Panc1 (cell line): ENCODE measurements around the gene LIPT1. TPM values are rescaled to one million over a fixed set of nuclear protein-coding genes. Genes with fewer than 3 reads are reported as not detected.

Experiments
- ATAC-seq: fragments of 200-7000 bp; cut with Tn5 transposase; 2 replicates; pipeline ENCODE4 v1.9.1; 2020; ENCODE audit warnings: mild to moderate bottlenecking, moderate library complexity
- BruUV-seq: library from RNA; stranded (reverse); fragments of 400-500 nt; replicated peaks from 2 replicates; lab custom pipeline; 2021; lab: Mats Ljungman, UMichigan
- CTCF ChIA-PET: fragments of 300-600 bp; sonication (Branson Sonifier 250); formaldehyde crosslinking; loops from one replicate; lab custom pipeline; 2022; ENCODE audit warnings: antibody characterized with exemption; lab: Charles Lee
- POLR2A ChIA-PET: fragments of 300-600 bp; sonication (Branson Sonifier 250); formaldehyde crosslinking; loops from one replicate; lab custom pipeline; 2022; ENCODE audit warnings: antibody characterized with exemption; lab: Charles Lee
- DNase-seq: peaks from one replicate; pipeline ENCODE4 v3.0.0-alpha.2; 2010; ENCODE audit warnings: low read depth, low spot score
- H3K27ac ChIP-seq: 2 replicates; pipeline ENCODE4 v1.5.1; 2011; ENCODE audit warnings: mild to moderate bottlenecking, low read length, inconsistent platforms
- H3K27me3 ChIP-seq: fragments of 200-500 bp; sonication (Bioruptor generic); 2 replicates; pipeline ENCODE4 v1.6.0; 2014; ENCODE audit warnings: low read length, inconsistent platforms; ENCODE audit not compliant: control insufficient read depth, insufficient read depth
- H3K36me3 ChIP-seq: fragments of 200-500 bp; sonication (Bioruptor generic); 2 replicates; pipeline ENCODE4 v1.5.1; 2014; ENCODE audit warnings: inconsistent platforms, mild to moderate bottlenecking, low read length, moderate library complexity; ENCODE audit not compliant: control insufficient read depth, insufficient read depth
- H3K4me1 ChIP-seq: 2 replicates; pipeline ENCODE4 v1.5.1; 2011; ENCODE audit warnings: inconsistent platforms, mild to moderate bottlenecking, low read length, moderate library complexity; ENCODE audit not compliant: control insufficient read depth, insufficient read depth
- H3K4me3 ChIP-seq, 2 experiments: 2 replicates each; pipeline ENCODE4 v1.5.1; 2011 to 2012; ENCODE audit warnings: low read depth in 2 of 2, low read length in 2 of 2, mild to moderate bottlenecking in 2 of 2, inconsistent platforms in 1 of 2, moderate library complexity in 1 of 2
- H3K9me3 ChIP-seq: fragments of 200-500 bp; sonication (Bioruptor generic); 2 replicates; pipeline ENCODE4 v1.5.1; 2014; ENCODE audit warnings: low read depth, mild to moderate bottlenecking, inconsistent platforms, low read length, moderate library complexity; ENCODE audit not compliant: control insufficient read depth, insufficient read depth
- CTCF ChIP-seq: fragments of 450-650 bp; IDR thresholded peaks from 2 replicates; pipeline ENCODE4 v1.5.1; 2017; ENCODE audit warnings: mild to moderate bottlenecking
- POLR2AphosphoS5 ChIP-seq: IDR thresholded peaks from 2 replicates; pipeline ENCODE4 v1.6.1; 2012; ENCODE audit warnings: mild to moderate bottlenecking, low read depth, low read length, moderate library complexity
- REST ChIP-seq, 2 experiments: IDR thresholded peaks; 2 replicates each; pipeline ENCODE4 v1.6.1; 2011 to 2012; ENCODE audit warnings: low read depth in 2 of 2, control low read depth in 1 of 2, low read length in 1 of 2, mild to moderate bottlenecking in 1 of 2, moderate library complexity in 1 of 2; ENCODE audit not compliant: insufficient read depth in 1 of 2
- SIN3A ChIP-seq: IDR thresholded peaks from 2 replicates; pipeline ENCODE4 v1.6.1; 2012; ENCODE audit warnings: low read depth, mild to moderate bottlenecking, low read length, moderate library complexity, borderline replicate concordance; ENCODE audit not compliant: insufficient read depth
- TCF7L2 ChIP-seq: IDR thresholded peaks from 2 replicates; pipeline ENCODE4 v1.6.1; 2011; ENCODE audit warnings: mild to moderate bottlenecking, low read depth, low read length, inconsistent platforms
- in situ Hi-C: cut with HindIII; loops from 2 replicates; pipeline ENCODE4 v1.10.0; 2016; ENCODE audit warnings: low sequenced_read_pairs, low pct_unique_long_range_greater_than_20kb
- intact Hi-C: fragments of 100-400 bp; cut with micrococcal nuclease; formaldehyde crosslinking; loops from one replicate; pipeline ENCODE4 v1.10.0; 2022; ENCODE audit not compliant: unreplicated experiment
- total RNA-seq: library from RNA; stranded (reverse); gene quantifications from one replicate; pipeline ENCODE4 v1.2.1, GENCODE V29; 2021; ENCODE audit not compliant: unreplicated experiment

Gene LIPT1
- total RNA-seq, 1 experiment from 2014 or later: 9.0 TPM

- Histone ChIP-seq H3K4me1 (peaks cover 14% of the 10 kb centered on the region), H3K27me3 (no peaks in the 10 kb centered on the region), H3K4me3 (peak overlapping the region; percentile 88 to 93), H3K9me3 (no peaks in the 10 kb centered on the region), H3K27ac (peak overlapping the region; percentile 98), H3K36me3 (0 out of 2 replicates have a peak, but pooled peaks cover 5% of the 10 kb centered on the region)
- TF ChIP-seq REST (IDR thresholded peaks at IDR 0.05; ENCODE audit: insufficient read depth in 1 of 2, low read depth in 2 of 2, low read length in 1 of 2) (no peak), POLR2AphosphoS5 (no peak), CTCF (no peak), SIN3A (no peak), TCF7L2 (no peak)
- TSS peak; percentile 84 for BruUV-seq
- ATAC-seq: 0 out of 2 replicates have a peak, but pooled peaks have one; percentile 4
- POLR2A ChIA-PET: interaction anchor here (0.6 kb wide), 1 partner anchor 288 kb away, joined by 14 read pairs; no protein-coding TSS in a partner anchor
- CTCF ChIA-PET: no interaction called here
- peak; percentile 5 for DNase-seq
- in situ Hi-C loops (no loop called here), intact Hi-C loops (no loop called here)
Observed at GRCh38 chr2:99153921-99154604, 704 bp upstream of the LIPT1 start.

DNA sequence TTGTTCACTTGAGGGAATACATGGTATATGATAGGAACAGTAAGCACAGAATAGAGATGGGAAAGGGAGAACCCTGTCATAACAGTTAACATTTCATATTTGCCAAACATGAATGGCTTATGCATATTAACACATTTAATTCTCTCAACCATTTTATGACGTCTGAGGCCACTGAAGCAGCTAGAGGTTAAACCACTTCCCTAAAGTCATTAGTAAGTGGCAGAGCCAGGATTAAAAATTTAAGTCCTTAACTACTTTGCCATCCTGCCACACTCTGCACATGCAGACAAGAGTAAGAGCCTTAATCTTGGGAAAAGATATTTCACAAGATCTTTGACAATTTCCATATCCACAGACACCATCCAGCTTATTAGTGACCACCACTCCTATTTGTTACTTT lies 2.1 kb downstream of the LIPT1 start:
- no peak for TF ChIP-seq CTCF
- no peak for TF ChIP-seq SIN3A
- TF ChIP-seq REST (IDR thresholded peaks at IDR 0.05; ENCODE audit: insufficient read depth in 1 of 2, low read depth in 2 of 2, low read length in 1 of 2): no peak
- TF ChIP-seq TCF7L2: no peak
- TF ChIP-seq POLR2AphosphoS5: no peak
- Histone ChIP-seq H3K4me1 (peaks cover 14% of the 10 kb centered on the region), H3K27ac (no peak overlapping the region), H3K9me3 (no peaks in the 10 kb centered on the region), H3K36me3 (0 out of 2 replicates have a peak, but pooled peaks cover 5% of the 10 kb centered on the region), H3K27me3 (no peaks in the 10 kb centered on the region), H3K4me3 (no peak overlapping the region)
- ATAC-seq (no peak), DNase-seq (no peak)
- intact Hi-C loops: no loop called here
- no TSS peak for BruUV-seq
- ChIA-PET CTCF (no interaction called here), POLR2A (no interaction called here)
- in situ Hi-C loops: no loop called here
